H1 (cell line): ENCODE data around the gene RABL6. TPM values are rescaled to one million over a fixed set of nuclear protein-coding genes. Genes with fewer than 3 reads are reported as not detected.

ENCODE experiments used
- BACH1 ChIP-seq: IDR thresholded peaks from 2 replicates; pipeline ENCODE4 v1.6.1; 2012; ENCODE audit warnings: low read length, improper control_type of control experiment
- CBX5 ChIP-seq: fragments of 300-800, 300-1000 bp; sonication (generic); IDR thresholded peaks from 2 replicates; pipeline ENCODE4 v1.7.1; 2016; ENCODE audit warnings: antibody characterized with exemption, low read length, low read depth
- EZH2 ChIP-seq: fragments of 200-600 bp; sonication (generic); IDR thresholded peaks from 2 replicates; pipeline ENCODE4 v1.7.1; 2012; ENCODE audit warnings: low read depth, mild to moderate bottlenecking, moderate library complexity, low read length, inconsistent platforms; ENCODE audit not compliant: severe bottlenecking
- KDM1A ChIP-seq: fragments of 200-600, 300-600 bp; sonication (generic); IDR thresholded peaks from 2 replicates; pipeline ENCODE4 v1.7.1; 2016; ENCODE audit warnings: mild to moderate bottlenecking, low read length, borderline replicate concordance
- KDM5A ChIP-seq: fragments of 200-600 bp; IDR thresholded peaks from 2 replicates; pipeline ENCODE4 v1.7.1; 2012; ENCODE audit warnings: mild to moderate bottlenecking, low read length, inconsistent platforms, mixed read lengths
- POLR2A ChIP-seq, 2 experiments: IDR thresholded peaks; 1 replicate in 1 of 2; 2 replicates in 1 of 2; pipeline ENCODE4 v1.6.1; 2011; ENCODE audit warnings: low read depth in 2 of 2, low read length in 2 of 2, mild to moderate bottlenecking in 2 of 2; ENCODE audit errors: control extremely low read depth in 1 of 2
- polyA plus RNA-seq, 7 experiments: library from polyadenylated mRNA; depleted of rRNA in 3 of 7; stranded (reverse) in 5 of 7; unstranded in 2 of 7; fragments of >200 nt in 5 of 7; fragments of 200-250 nt in 2 of 7; gene quantifications; 1 replicate in 5 of 7; 2 replicates in 1 of 7; 4 replicates in 1 of 7; pipeline versions ENCODE4 v1.2.1 to v1.2.3, GENCODE V29; 2011 to 2013; ENCODE audit warnings: missing spikeins in 2 of 7, mixed read lengths in 2 of 7
- total RNA-seq: library from RNA; stranded (reverse); fragmentation: NEBNext Ultra II Directional; extraction: Animal tissue kit (Norgen Biotek cat#: 25700); gene quantifications from 2 replicates; pipeline ENCODE4 v1.2.1, GENCODE V29; 2021
- TF ChIP-seq, protein P1 (sequence below): fragments of 300-600 bp; sonication (generic); IDR thresholded peaks from 2 replicates; pipeline ENCODE4 v1.7.1; 2012; ENCODE audit warnings: low read length, moderate library complexity, mild to moderate bottlenecking, inconsistent platforms; ENCODE audit not compliant: insufficient replicate concordance
- TF ChIP-seq, protein P2 (sequence below): IDR thresholded peaks from 2 replicates; pipeline ENCODE4 v1.6.1; 2012; ENCODE audit warnings: inconsistent platforms
- TF ChIP-seq, protein P3 (sequence below): IDR thresholded peaks from 2 replicates; pipeline ENCODE4 v1.6.1; 2012; ENCODE audit warnings: inconsistent platforms

Gene RABL6
- total and polyA plus RNA-seq, 2 of the 8 experiments (the other 6 are each of a cell fraction or from before 2014, with no cell fraction given): 70.1 to 130 TPM

DNA sequence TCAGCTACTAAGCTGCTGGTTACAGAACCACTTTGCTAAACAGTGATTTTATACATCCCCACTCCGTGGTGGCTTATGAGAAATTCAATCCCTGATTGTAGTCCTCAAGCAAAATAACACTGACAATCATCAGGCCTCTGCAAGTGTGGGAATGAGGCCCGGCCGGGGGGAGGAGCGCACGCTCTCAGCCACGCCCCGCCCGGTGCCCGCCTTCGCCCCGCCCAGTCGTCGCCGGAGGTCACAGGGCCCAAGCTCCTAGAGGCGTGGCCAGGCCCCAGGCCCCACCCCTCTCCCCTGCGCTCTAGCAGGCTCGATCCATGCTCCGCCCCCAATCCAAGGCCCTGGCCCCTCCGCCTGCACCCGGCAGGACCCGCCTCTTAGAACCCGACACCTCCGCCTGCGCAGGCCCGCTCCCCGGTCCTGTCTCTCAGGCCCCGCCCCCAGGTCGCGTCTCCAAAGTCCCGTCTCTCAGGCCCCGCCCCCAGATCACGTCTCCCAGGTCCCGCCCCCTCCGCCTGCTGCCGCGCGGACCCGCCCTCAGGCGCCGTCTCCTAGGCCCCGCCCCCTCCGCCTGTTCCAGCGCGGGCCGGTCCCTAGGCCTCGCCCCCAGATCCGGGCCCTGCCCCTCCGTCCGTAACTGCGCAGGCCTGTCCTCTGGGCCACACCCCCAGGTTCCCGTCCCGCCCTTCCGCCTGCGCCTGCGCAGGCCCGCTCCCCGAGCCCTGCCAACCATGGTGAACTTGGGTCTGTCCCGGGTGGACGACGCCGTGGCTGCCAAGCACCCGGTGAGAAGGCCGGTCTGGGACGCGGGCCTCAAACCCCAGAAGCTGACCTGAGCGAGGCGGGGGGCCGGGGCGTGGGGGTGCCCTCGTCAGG is 16.9 kb upstream of the RABL6 start, which contains the start of gene TMEM141 (continued):
- TF ChIP-seq, protein P1, sequence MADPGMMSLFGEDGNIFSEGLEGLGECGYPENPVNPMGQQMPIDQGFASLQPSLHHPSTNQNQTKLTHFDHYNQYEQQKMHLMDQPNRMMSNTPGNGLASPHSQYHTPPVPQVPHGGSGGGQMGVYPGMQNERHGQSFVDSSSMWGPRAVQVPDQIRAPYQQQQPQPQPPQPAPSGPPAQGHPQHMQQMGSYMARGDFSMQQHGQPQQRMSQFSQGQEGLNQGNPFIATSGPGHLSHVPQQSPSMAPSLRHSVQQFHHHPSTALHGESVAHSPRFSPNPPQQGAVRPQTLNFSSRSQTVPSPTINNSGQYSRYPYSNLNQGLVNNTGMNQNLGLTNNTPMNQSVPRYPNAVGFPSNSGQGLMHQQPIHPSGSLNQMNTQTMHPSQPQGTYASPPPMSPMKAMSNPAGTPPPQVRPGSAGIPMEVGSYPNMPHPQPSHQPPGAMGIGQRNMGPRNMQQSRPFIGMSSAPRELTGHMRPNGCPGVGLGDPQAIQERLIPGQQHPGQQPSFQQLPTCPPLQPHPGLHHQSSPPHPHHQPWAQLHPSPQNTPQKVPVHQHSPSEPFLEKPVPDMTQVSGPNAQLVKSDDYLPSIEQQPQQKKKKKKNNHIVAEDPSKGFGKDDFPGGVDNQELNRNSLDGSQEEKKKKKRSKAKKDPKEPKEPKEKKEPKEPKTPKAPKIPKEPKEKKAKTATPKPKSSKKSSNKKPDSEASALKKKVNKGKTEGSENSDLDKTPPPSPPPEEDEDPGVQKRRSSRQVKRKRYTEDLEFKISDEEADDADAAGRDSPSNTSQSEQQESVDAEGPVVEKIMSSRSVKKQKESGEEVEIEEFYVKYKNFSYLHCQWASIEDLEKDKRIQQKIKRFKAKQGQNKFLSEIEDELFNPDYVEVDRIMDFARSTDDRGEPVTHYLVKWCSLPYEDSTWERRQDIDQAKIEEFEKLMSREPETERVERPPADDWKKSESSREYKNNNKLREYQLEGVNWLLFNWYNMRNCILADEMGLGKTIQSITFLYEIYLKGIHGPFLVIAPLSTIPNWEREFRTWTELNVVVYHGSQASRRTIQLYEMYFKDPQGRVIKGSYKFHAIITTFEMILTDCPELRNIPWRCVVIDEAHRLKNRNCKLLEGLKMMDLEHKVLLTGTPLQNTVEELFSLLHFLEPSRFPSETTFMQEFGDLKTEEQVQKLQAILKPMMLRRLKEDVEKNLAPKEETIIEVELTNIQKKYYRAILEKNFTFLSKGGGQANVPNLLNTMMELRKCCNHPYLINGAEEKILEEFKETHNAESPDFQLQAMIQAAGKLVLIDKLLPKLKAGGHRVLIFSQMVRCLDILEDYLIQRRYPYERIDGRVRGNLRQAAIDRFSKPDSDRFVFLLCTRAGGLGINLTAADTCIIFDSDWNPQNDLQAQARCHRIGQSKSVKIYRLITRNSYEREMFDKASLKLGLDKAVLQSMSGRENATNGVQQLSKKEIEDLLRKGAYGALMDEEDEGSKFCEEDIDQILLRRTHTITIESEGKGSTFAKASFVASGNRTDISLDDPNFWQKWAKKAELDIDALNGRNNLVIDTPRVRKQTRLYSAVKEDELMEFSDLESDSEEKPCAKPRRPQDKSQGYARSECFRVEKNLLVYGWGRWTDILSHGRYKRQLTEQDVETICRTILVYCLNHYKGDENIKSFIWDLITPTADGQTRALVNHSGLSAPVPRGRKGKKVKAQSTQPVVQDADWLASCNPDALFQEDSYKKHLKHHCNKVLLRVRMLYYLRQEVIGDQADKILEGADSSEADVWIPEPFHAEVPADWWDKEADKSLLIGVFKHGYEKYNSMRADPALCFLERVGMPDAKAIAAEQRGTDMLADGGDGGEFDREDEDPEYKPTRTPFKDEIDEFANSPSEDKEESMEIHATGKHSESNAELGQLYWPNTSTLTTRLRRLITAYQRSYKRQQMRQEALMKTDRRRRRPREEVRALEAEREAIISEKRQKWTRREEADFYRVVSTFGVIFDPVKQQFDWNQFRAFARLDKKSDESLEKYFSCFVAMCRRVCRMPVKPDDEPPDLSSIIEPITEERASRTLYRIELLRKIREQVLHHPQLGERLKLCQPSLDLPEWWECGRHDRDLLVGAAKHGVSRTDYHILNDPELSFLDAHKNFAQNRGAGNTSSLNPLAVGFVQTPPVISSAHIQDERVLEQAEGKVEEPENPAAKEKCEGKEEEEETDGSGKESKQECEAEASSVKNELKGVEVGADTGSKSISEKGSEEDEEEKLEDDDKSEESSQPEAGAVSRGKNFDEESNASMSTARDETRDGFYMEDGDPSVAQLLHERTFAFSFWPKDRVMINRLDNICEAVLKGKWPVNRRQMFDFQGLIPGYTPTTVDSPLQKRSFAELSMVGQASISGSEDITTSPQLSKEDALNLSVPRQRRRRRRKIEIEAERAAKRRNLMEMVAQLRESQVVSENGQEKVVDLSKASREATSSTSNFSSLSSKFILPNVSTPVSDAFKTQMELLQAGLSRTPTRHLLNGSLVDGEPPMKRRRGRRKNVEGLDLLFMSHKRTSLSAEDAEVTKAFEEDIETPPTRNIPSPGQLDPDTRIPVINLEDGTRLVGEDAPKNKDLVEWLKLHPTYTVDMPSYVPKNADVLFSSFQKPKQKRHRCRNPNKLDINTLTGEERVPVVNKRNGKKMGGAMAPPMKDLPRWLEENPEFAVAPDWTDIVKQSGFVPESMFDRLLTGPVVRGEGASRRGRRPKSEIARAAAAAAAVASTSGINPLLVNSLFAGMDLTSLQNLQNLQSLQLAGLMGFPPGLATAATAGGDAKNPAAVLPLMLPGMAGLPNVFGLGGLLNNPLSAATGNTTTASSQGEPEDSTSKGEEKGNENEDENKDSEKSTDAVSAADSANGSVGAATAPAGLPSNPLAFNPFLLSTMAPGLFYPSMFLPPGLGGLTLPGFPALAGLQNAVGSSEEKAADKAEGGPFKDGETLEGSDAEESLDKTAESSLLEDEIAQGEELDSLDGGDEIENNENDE: no peak
- TF ChIP-seq, protein P2, sequence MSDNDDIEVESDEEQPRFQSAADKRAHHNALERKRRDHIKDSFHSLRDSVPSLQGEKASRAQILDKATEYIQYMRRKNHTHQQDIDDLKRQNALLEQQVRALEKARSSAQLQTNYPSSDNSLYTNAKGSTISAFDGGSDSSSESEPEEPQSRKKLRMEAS: no peak
- TF ChIP-seq POLR2A (IDR thresholded peaks at IDR 0.05; ENCODE audit: control extremely low read depth in 1 of 2, low read depth in 2 of 2, low read length in 2 of 2): no peak
- TF ChIP-seq CBX5: no peak
- TF ChIP-seq KDM5A: no peak
- TF ChIP-seq KDM1A: no peak
- TF ChIP-seq, protein P3, sequence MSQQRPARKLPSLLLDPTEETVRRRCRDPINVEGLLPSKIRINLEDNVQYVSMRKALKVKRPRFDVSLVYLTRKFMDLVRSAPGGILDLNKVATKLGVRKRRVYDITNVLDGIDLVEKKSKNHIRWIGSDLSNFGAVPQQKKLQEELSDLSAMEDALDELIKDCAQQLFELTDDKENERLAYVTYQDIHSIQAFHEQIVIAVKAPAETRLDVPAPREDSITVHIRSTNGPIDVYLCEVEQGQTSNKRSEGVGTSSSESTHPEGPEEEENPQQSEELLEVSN: no peak
- no peak for TF ChIP-seq BACH1
- no peak for TF ChIP-seq EZH2
